HepG2 (cell line): Measurements from ENCODE around the gene SMIM20. TPM values are rescaled to one million over a fixed set of nuclear protein-coding genes. Genes with fewer than 3 reads are reported as not detected.

Source experiments
- ATAC-seq: fragments of 200-7000 bp; cut with Tn5 transposase; 3 replicates; pipeline ENCODE4 v1.9.1; 2020; ENCODE audit warnings: mild to moderate bottlenecking, moderate library complexity
- BruUV-seq: library from RNA; stranded (reverse); fragments of 400-500 nt; replicated peaks from 2 replicates; lab custom pipeline; 2021; lab: Mats Ljungman, UMichigan
- CTCF ChIA-PET: fragments of 300-600 bp; formaldehyde crosslinking; extraction: SDS; loops from one replicate; lab custom pipeline; 2021; ENCODE audit warnings: low total read pairs, inconsistent platforms, low intra/inter-chr PET ratio; lab: Yijun Ruan, JAX
- POLR2A ChIA-PET: fragments of 350-600 bp; sonication (Branson Sonifier 250); formaldehyde crosslinking; loops from one replicate; lab custom pipeline; 2020; ENCODE audit warnings: antibody characterized with exemption, inconsistent platforms; lab: Yijun Ruan, JAX
- DNase-seq: peaks from one replicate; pipeline ENCODE4 v3.0.0-alpha.2; 2015; ENCODE audit warnings: low spot score
- FAIRE-seq: peaks from 3 replicates; lab custom pipeline; 2011; peaks lifted over from hg19 to GRCh38; lab: Jason Lieb, UNC
- H2AFZ ChIP-seq: one replicate; pipeline ENCODE4 v1.6.1; 2011; ENCODE audit warnings: low read length, inconsistent platforms
- H3K27ac ChIP-seq: fragments of 300-600 bp; 3 replicates; pipeline ENCODE4 v1.8.0; 2011; ENCODE audit warnings: mixed run types, mild to moderate bottlenecking, mixed read lengths, low read length, inconsistent platforms; ENCODE audit not compliant: insufficient read depth; ENCODE audit errors: extremely low read length
- H3K27me3 ChIP-seq, 2 experiments: fragments of 200-600 bp in 1 of 2; 2 replicates in 1 of 2; 3 replicates in 1 of 2; pipeline versions ENCODE4 v1.6.0 to v1.8.0; 2011; ENCODE audit warnings: low read length in 2 of 2, mild to moderate bottlenecking in 2 of 2, moderate library complexity in 2 of 2, inconsistent platforms in 1 of 2; ENCODE audit not compliant: insufficient read depth in 2 of 2, control insufficient read depth in 1 of 2
- H3K36me3 ChIP-seq, 2 experiments: fragments of 200-600 bp in 1 of 2; replicated peaks in 1 of 2; 2 replicates in 1 of 2; 3 replicates in 1 of 2; pipeline versions ENCODE4 v1.5.1 to v1.8.0; 2011; ENCODE audit warnings: low read length in 2 of 2, inconsistent platforms in 1 of 2; ENCODE audit not compliant: insufficient read depth in 2 of 2, control insufficient read depth in 1 of 2
- H3K4me1 ChIP-seq: 2 replicates; pipeline ENCODE4 v1.5.1; 2012; ENCODE audit warnings: low read length, inconsistent platforms; ENCODE audit not compliant: insufficient read depth
- H3K4me2 ChIP-seq: 2 replicates; pipeline ENCODE4 v1.6.0; 2011; ENCODE audit warnings: low read depth, low read length, inconsistent platforms
- H3K4me3 ChIP-seq, 3 experiments: fragments of 200-600 bp in 1 of 3; sonication (generic), shearing (Covaris generic) in 1 of 3; replicated peaks in 1 of 3; 2 replicates each; pipeline ENCODE4 v1.5.1; 2011 to 2016; ENCODE audit warnings: low read length in 3 of 3, inconsistent platforms in 2 of 3, low read depth in 2 of 3, mild to moderate bottlenecking in 2 of 3, control low read depth in 1 of 3, mixed read lengths in 1 of 3; ENCODE audit not compliant: insufficient read depth in 1 of 3
- H3K79me2 ChIP-seq: one replicate; pipeline ENCODE4 v1.6.1; 2011; ENCODE audit warnings: low read length, inconsistent platforms; ENCODE audit not compliant: insufficient read depth
- H3K9ac ChIP-seq: 2 replicates; pipeline ENCODE4 v1.6.0; 2011; ENCODE audit warnings: mild to moderate bottlenecking, low read depth, low read length, inconsistent platforms; ENCODE audit not compliant: insufficient read depth
- H3K9me3 ChIP-seq: 2 replicates; pipeline ENCODE4 v1.5.1; 2012; ENCODE audit warnings: mild to moderate bottlenecking, low read length
- H4K20me1 ChIP-seq: 2 replicates; pipeline ENCODE4 v1.6.0; 2011; ENCODE audit warnings: inconsistent platforms, mild to moderate bottlenecking, low read length, moderate library complexity; ENCODE audit not compliant: insufficient read depth
- ATF7-NPFF ChIP-seq: sonication (generic); formaldehyde crosslinking; IDR thresholded peaks from 2 replicates; pipeline ENCODE4 v1.8.1; 2023; ENCODE audit warnings: mild to moderate bottlenecking, low read depth, missing genetic modification reagents, moderate library complexity
- CCAR2 ChIP-seq: fragments of 200-400 bp; formaldehyde crosslinking; optimal IDR thresholded peaks from 2 replicates; pipeline ENCODE3; 2018; ENCODE audit warnings: low read depth, mild to moderate bottlenecking, low read length, moderate library complexity
- CEBPB ChIP-seq: IDR thresholded peaks from 2 replicates; pipeline ENCODE4 v1.6.1; 2011; ENCODE audit warnings: low read depth, low read length, improper control_type of control experiment, borderline replicate concordance
- HNF4G ChIP-seq, 2 experiments: sonication (generic) in 1 of 2; formaldehyde crosslinking in 1 of 2; IDR thresholded peaks; 2 replicates each; pipeline versions ENCODE4 v1.4.0 to v1.6.1; 2011 to 2020; ENCODE audit warnings: borderline replicate concordance in 2 of 2, low read depth in 2 of 2, mild to moderate bottlenecking in 2 of 2, low read length in 1 of 2, missing genetic modification reagents in 1 of 2, moderate library complexity in 1 of 2
- HOXA3 ChIP-seq: sonication (generic); formaldehyde crosslinking; IDR thresholded peaks from 2 replicates; pipeline ENCODE4 v1.5.0; 2020; ENCODE audit warnings: missing genetic modification reagents
- MBD4 ChIP-seq: IDR thresholded peaks from 2 replicates; pipeline ENCODE4 v1.6.1; 2012; ENCODE audit warnings: low read length, inconsistent platforms, borderline replicate concordance
- ZNF224 ChIP-seq: sonication (generic); formaldehyde crosslinking; IDR thresholded peaks from 2 replicates; pipeline ENCODE4 v1.5.0; 2020; ENCODE audit warnings: mild to moderate bottlenecking, missing genetic modification reagents
- ZNF670 ChIP-seq: sonication (generic); formaldehyde crosslinking; IDR thresholded peaks from 2 replicates; pipeline ENCODE4 v1.8.0; 2022; ENCODE audit warnings: mild to moderate bottlenecking, missing genetic modification reagents, borderline replicate concordance
- ZNF777 ChIP-seq: sonication (generic); formaldehyde crosslinking; IDR thresholded peaks from 2 replicates; pipeline ENCODE4 v1.4.0; 2020; ENCODE audit warnings: missing genetic modification reagents
- ZNF891 ChIP-seq: sonication (generic); formaldehyde crosslinking; IDR thresholded peaks from 2 replicates; pipeline ENCODE4 v1.5.0; 2020; ENCODE audit warnings: mild to moderate bottlenecking, missing genetic modification reagents
- WGBS: methylation state at CpG from one replicate; pipeline ENCODE4 v1.1.6; 2017; ENCODE audit warnings: low lambda C conversion rate; 5-methylcytosine and 5-hydroxymethylcytosine counted together
- in situ Hi-C: cut with HindIII; loops from 2 replicates; pipeline ENCODE4 v1.10.0; 2017; ENCODE audit warnings: low pct_unique_long_range_greater_than_20kb; ENCODE audit not compliant: extremely low pct_ligation_motif_present
- intact Hi-C: fragments of 100-400 bp; cut with micrococcal nuclease; formaldehyde crosslinking; loops from one replicate; pipeline ENCODE4 v1.10.0; 2022; ENCODE audit not compliant: unreplicated experiment
- polyA plus RNA-seq, 8 experiments: library from polyadenylated mRNA; depleted of rRNA in 3 of 8; stranded (reverse) in 7 of 8; unstranded in 1 of 8; fragments of >200 nt; fragmentation: Illumina TruSeq in 4 of 8; extraction: Trizol in 4 of 8; gene quantifications; 2 replicates each; pipeline versions ENCODE4 v1.2.1 to v1.2.3, GENCODE V29; 2011 to 2016; ENCODE audit warnings: low read depth in 4 of 8, missing spikeins in 1 of 8, mixed read lengths in 1 of 8; ENCODE audit not compliant: insufficient read depth in 1 of 8
- total RNA-seq, 5 experiments: library from RNA; depleted of rRNA; stranded (reverse); fragments of >200 nt; fragmentation: Illumina TruSeq; extraction: Trizol; gene quantifications; 2 replicates each; pipeline ENCODE4 v1.2.3, GENCODE V29; 2016; ENCODE audit warnings: low read depth in 1 of 5
- TF ChIP-seq, protein P1 (sequence below): sonication (generic); formaldehyde crosslinking; IDR thresholded peaks from 2 replicates; pipeline ENCODE4 v1.5.0; 2020; ENCODE audit warnings: mild to moderate bottlenecking, missing genetic modification reagents
- TF ChIP-seq, protein P2 (sequence below): sonication (generic); formaldehyde crosslinking; IDR thresholded peaks from 2 replicates; pipeline ENCODE4 v1.5.0; 2020; ENCODE audit warnings: mild to moderate bottlenecking, missing genetic modification reagents

Gene SMIM20
- total and polyA plus RNA-seq, 2 of the 13 experiments (the other 11 are each of a cell fraction or from before 2014, with no cell fraction given): 26.3 to 30.2 TPM

DNA sequence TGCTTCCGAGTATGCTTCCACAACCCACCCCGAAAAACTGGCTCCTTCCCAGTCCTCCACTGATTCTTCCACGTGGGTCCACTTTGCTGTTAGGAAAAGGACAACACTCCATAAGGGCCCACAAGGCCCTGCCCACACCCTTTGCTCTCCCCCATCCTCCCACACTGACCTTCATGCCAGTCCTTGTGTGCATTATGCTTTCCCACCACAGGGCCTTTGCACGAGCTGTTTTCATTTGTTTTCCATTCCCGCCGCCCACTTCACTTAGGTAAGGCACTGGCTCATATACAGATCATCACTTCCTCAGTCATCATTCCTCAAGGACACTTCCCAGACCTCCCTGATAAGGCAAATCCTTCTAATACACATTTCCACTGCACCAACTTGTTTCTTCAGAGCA is 34.4 kb upstream of the SMIM20 start (continued):
- TF ChIP-seq MBD4: no peak
- no peak for TF ChIP-seq ZNF224 (CRISPR knock-in tag)

DNA sequence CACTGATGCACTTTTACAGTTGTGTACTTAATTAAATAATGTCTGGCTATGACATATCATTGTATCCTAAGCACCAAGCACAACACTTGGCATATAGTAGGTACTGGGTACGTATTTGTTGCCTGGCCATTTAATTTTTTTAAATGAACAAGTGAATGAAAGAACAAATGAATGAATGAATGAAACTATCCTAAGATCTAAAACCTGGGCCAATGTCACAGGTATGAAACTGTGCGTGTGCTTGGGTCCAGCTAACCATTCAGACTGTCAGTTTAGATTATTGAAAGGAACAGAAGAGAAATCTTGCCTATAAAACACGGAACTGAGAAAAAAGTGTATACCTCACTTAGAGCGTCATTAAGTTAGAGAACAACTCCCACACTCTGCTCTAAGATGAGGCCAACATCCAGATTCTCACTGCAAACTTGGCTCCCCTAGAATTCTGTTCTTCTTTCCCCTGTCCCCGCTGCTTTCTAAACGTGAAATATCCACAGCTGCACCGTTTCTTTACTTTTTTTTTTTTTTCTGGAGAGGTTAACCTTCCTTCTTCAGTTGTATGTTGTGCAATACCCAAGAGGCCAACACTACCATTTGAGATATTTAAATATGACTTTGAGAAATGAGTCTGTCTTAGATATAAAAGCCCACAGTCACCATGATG is 33.9 kb upstream of the SMIM20 start:
- ATAC-seq: no peak
- WGBS: 29% methylated on average over 7 of the region's 7 CpGs
- CTCF ChIA-PET: no interaction called here

DNA sequence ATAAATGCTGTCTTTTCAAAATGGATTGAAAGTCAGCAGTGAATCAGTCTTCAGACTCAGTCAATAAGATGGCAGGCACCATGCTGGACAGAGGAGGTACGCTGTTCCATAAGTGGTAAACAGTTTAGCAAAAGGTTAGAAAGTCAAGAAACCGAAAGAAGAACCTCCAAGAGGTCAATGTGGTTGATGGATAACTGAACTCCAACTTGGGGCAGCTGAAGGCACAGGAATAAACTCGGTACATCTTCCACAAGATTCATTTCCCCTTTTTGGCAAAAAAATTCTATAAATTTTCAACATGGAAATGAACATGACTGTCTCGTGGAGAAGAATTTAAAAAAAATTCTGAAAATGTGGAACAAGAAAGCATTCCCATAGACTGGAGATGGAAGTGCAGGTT is 32.8 kb upstream of the SMIM20 start:
- no peaks in the 10 kb centered on the region for H3K36me3 ChIP-seq
- no peak overlapping the region for H3K4me2 ChIP-seq
- in situ Hi-C loops: no loop called here
- no peak overlapping the region for H2AFZ ChIP-seq
- intact Hi-C loops: no loop called here
- ChIA-PET CTCF (no interaction called here), POLR2A (no interaction called here)
- no peaks in the 10 kb centered on the region for H3K79me2 ChIP-seq
- no peak overlapping the region for H3K9ac ChIP-seq
- no peak for ATAC-seq
- no peak for FAIRE-seq
- H3K4me3 ChIP-seq: no peak overlapping the region
- H4K20me1 ChIP-seq: no peaks in the 10 kb centered on the region
- H3K27ac ChIP-seq: no peak overlapping the region
- H3K27me3 ChIP-seq: 0 out of 5 replicates have a peak, but pooled peaks cover 0 to 3% of the 10 kb centered on the region in 2 experiments
- DNase-seq: no peak
- WGBS: under 1% methylated on average over 4 of the region's 4 CpGs
- H3K9me3 ChIP-seq: no peaks in the 10 kb centered on the region
- BruUV-seq: no TSS peak
- H3K4me1 ChIP-seq: no peaks in the 10 kb centered on the region
- TF ChIP-seq, protein P1, sequence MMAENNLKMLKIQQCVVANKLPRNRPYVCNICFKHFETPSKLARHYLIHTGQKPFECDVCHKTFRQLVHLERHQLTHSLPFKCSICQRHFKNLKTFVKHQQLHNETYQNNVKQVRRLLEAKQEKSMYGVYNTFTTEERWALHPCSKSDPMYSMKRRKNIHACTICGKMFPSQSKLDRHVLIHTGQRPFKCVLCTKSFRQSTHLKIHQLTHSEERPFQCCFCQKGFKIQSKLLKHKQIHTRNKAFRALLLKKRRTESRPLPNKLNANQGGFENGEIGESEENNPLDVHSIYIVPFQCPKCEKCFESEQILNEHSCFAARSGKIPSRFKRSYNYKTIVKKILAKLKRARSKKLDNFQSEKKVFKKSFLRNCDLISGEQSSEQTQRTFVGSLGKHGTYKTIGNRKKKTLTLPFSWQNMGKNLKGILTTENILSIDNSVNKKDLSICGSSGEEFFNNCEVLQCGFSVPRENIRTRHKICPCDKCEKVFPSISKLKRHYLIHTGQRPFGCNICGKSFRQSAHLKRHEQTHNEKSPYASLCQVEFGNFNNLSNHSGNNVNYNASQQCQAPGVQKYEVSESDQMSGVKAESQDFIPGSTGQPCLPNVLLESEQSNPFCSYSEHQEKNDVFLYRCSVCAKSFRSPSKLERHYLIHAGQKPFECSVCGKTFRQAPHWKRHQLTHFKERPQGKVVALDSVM (CRISPR knock-in tag): no peak
- TF ChIP-seq, protein P2, sequence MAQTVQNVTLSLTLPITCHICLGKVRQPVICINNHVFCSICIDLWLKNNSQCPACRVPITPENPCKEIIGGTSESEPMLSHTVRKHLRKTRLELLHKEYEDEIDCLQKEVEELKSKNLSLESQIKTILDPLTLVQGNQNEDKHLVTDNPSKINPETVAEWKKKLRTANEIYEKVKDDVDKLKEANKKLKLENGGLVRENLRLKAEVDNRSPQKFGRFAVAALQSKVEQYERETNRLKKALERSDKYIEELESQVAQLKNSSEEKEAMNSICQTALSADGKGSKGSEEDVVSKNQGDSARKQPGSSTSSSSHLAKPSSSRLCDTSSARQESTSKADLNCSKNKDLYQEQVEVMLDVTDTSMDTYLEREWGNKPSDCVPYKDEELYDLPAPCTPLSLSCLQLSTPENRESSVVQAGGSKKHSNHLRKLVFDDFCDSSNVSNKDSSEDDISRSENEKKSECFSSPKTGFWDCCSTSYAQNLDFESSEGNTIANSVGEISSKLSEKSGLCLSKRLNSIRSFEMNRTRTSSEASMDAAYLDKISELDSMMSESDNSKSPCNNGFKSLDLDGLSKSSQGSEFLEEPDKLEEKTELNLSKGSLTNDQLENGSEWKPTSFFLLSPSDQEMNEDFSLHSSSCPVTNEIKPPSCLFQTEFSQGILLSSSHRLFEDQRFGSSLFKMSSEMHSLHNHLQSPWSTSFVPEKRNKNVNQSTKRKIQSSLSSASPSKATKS (CRISPR knock-in tag): no peak
- TF ChIP-seq ZNF891 (CRISPR knock-in tag): no peak

More for the DNA sequence above, 33.9 kb upstream of the SMIM20 start:
- H3K4me1 ChIP-seq: no peaks in the 10 kb centered on the region
- no peak overlapping the region for H3K4me2 ChIP-seq
- intact Hi-C loops (no loop called here), in situ Hi-C loops (no loop called here)
- DNase-seq (no peak), FAIRE-seq (no peak)
- no peak overlapping the region for H3K4me3 ChIP-seq
- H3K9ac ChIP-seq: no peak overlapping the region
- no peaks in the 10 kb centered on the region for H3K9me3 ChIP-seq
- TF ChIP-seq ZNF777: no peak
- TF ChIP-seq HNF4G (IDR thresholded peaks at IDR 0.05; ENCODE audit: borderline replicate concordance, low read depth, low read length): no peak
- TF ChIP-seq HNF4G (CRISPR knock-in tag; IDR thresholded peaks at IDR 0.05; ENCODE audit: borderline replicate concordance, low read depth): no peak
- TF ChIP-seq CEBPB: peak; percentile 36; the same call in 1 of the 2 replicates
- no peak for TF ChIP-seq HOXA3 (CRISPR knock-in tag)
- no peak for TF ChIP-seq ZNF670 (CRISPR knock-in tag)
- TF ChIP-seq CCAR2: no peak
- TF ChIP-seq ATF7-NPFF (CRISPR knock-in tag): no peak
- POLR2A ChIA-PET: no interaction called here
- no peaks in the 10 kb centered on the region for H4K20me1 ChIP-seq
- peaks cover 0 to 3% of the 10 kb centered on the region in 2 experiments; a peak in 1 of 5 replicates for H3K27me3 ChIP-seq
- no peak overlapping the region for H3K27ac ChIP-seq
- H3K36me3 ChIP-seq: no peaks in the 10 kb centered on the region
- no TSS peak for BruUV-seq
- H2AFZ ChIP-seq: no peak overlapping the region
- no peaks in the 10 kb centered on the region for H3K79me2 ChIP-seq
